K562 treated with DMSO at 1 percent for 4 hours (cell line): Measurements from ENCODE around the gene VGLL1. TPM values are rescaled to one million over a fixed set of nuclear protein-coding genes. Genes with fewer than 3 reads are reported as not detected.

ENCODE experiments used
- total RNA-seq: library from RNA; unstranded; fragments of 300-600 nt; gene quantifications from 2 replicates; pipeline ENCODE4 v1.2.3, GENCODE V29; 2022; ENCODE audit not compliant: insufficient read depth

The VGLL1 gene, protein sequence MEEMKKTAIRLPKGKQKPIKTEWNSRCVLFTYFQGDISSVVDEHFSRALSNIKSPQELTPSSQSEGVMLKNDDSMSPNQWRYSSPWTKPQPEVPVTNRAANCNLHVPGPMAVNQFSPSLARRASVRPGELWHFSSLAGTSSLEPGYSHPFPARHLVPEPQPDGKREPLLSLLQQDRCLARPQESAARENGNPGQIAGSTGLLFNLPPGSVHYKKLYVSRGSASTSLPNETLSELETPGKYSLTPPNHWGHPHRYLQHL
- total RNA-seq: not detected in 2 replicates

DNA sequence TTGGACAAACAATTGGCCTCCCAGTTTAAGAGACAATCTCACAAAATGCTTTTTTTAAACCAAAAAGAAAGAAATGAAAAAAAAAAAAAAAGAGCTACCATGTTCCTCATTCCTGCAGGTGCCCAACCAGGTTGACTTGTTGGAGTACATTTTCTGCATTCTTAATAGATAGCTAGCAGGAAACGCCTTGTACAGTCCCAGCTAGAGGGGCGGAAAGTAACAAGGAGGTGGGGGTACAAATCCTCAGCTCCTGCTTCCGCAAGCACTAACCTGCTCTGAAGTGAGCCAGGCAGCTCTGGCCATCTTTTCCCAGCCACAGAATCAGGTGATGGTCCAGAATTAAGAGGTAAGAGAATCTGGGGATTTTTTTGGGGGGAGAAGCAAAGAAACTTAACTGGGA, at the start of gene VGLL1:
Gene VGLL1 (plus strand): TSS at position 265 of the 400 bp plus-strand sequence. CDS start 3,806 bp downstream, outside the sequence.

DNA sequence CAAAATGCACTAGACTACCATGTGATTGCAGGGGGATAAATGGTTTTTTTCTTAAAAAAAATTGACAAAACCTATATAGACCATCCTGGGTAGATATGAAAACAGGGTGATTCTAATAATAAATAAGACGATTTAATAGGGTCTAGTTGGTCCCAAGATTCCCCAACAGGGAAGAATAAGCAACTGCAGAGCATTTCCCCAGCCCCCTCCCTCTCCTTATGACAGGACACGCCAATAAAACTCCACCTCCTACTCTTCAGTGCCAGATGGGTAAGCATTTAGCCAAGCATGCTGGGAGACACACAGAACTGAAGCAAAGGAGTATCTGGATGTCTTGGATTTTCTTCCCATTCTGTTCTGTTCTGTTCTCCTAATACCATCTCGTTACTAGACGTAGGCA, 44.4 kb upstream of the VGLL1 start, which contains the start of gene BRS3:
Gene BRS3 (plus strand): TSS at position 301 of the 400 bp plus-strand sequence. CDS start 168 bp downstream, outside the sequence.

DNA sequence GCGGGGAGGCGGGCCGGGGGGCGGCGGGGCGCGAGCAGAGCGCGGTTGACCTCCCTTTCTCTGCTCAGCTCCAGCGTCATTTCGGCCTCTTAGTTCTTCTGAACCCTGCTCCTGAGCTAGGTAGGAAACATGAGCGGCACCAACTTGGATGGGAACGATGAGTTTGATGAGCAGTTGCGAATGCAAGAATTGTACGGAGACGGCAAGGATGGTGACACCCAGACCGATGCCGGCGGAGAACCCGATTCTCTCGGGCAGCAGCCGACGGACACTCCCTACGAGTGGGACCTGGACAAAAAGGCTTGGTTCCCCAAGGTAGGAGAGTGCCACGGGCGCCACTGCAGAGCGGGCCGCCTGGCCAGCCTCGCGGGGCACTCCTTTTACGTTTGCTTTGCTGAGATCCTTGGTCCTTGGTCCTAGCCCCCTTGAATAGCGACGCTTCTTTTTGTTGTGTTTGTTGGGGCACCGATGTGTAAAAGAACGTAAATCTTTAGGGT, 34.4 kb upstream of the VGLL1 start, which contains the start of gene HTATSF1:
Gene HTATSF1 (plus strand): TSS at position 37 of the 497 bp plus-strand sequence. CDS start 93 bp downstream, at position 130.

Other genes with a start within 250 kb of the VGLL1 start
- gene ADGRG4, start 231.3 kb upstream of the VGLL1 start, total RNA-seq: not detected in 2 replicates
- gene BRS3, start 44.3 kb upstream of the VGLL1 start, total RNA-seq: not detected in 2 replicates
- gene HTATSF1, start 34.6 kb upstream of the VGLL1 start, total RNA-seq: 30.1 and 42.4 TPM in 2 replicates
- gene CD40LG, start 115.9 kb downstream of the VGLL1 start, total RNA-seq: not detected in 2 replicates
- 27.0 and 30.3 TPM in 2 replicates for gene ARHGEF6, start 248.7 kb downstream of the VGLL1 start, total RNA-seq